CD4-positive, CD25-positive, alpha-beta regulatory T cell (primary cell): ENCODE measurements around the gene CACNB4. TPM values are rescaled to one million over a fixed set of nuclear protein-coding genes. Genes with fewer than 3 reads are reported as not detected.
"Not testable (repeated sequence)": the region's sequence is repeated elsewhere in the genome, so short reads cannot be mapped to it uniquely, and the experiment has no call there.

ENCODE experiments used
- ATAC-seq, 2 donors: fragments of 150-1000 bp; cut with Tn5 transposase; one replicate each; pipeline ENCODE4 v1.10.0; 2021; ENCODE audit warnings: low read depth in 2 of 2, moderate number of reproducible peaks in 2 of 2, moderate library complexity in 1 of 2
- DNase-seq, 3 donors: peaks; one replicate each; pipeline versions ENCODE4 v3.0.0 to v3.0.0-alpha.2; 2012 to 2022; ENCODE audit warnings: mixed read lengths in 1 of 3
- H3K27ac ChIP-seq: one replicate; pipeline ENCODE4 v1.7.0; 2013; ENCODE audit warnings: mild to moderate bottlenecking, low read length; ENCODE audit not compliant: insufficient read depth, poor library complexity, severe bottlenecking
- H3K27me3 ChIP-seq: one replicate; pipeline ENCODE4 v1.7.0; 2013; ENCODE audit warnings: low read length; ENCODE audit not compliant: control insufficient read depth, insufficient read depth
- H3K36me3 ChIP-seq: one replicate; pipeline ENCODE4 v1.7.0; 2013; ENCODE audit warnings: mild to moderate bottlenecking, low read length, moderate library complexity; ENCODE audit not compliant: control insufficient read depth, insufficient read depth
- H3K4me1 ChIP-seq: 2 replicates; pipeline ENCODE4 v1.7.0; 2013; ENCODE audit warnings: mild to moderate bottlenecking, low read length; ENCODE audit not compliant: insufficient read depth, control insufficient read depth, poor library complexity, severe bottlenecking
- H3K4me3 ChIP-seq: one replicate; pipeline ENCODE4 v1.7.0; 2013; ENCODE audit warnings: low read depth, mild to moderate bottlenecking, low read length, moderate library complexity
- H3K9me3 ChIP-seq, 2 experiments: 1 replicate in 1 of 2; 2 replicates in 1 of 2; pipeline ENCODE4 v1.7.0; 2013; ENCODE audit warnings: low read length in 2 of 2, mild to moderate bottlenecking in 1 of 2, moderate library complexity in 1 of 2; ENCODE audit not compliant: control insufficient read depth in 2 of 2
- H3K27ac Mint-ChIP-seq, 3 donors: one replicate each; pipeline ENCODE4 v1.8.0; 2020 to 2022; ENCODE audit warnings: mild to moderate bottlenecking in 3 of 3, mixed read lengths in 3 of 3, moderate library complexity in 2 of 3
- H3K27me3 Mint-ChIP-seq: one replicate; pipeline ENCODE4 v1.8.0; 2022; ENCODE audit warnings: mild to moderate bottlenecking, mixed read lengths
- H3K36me3 Mint-ChIP-seq: one replicate; pipeline ENCODE4 v1.8.0; 2020; ENCODE audit warnings: mixed read lengths
- H3K4me1 Mint-ChIP-seq, 4 donors: one replicate each; pipeline ENCODE4 v1.8.0; 2020 to 2022; ENCODE audit warnings: mixed read lengths in 4 of 4, mild to moderate bottlenecking in 1 of 4
- H3K4me3 Mint-ChIP-seq, 4 donors: one replicate each; pipeline ENCODE4 v1.8.0; 2020 to 2022; ENCODE audit warnings: mild to moderate bottlenecking in 4 of 4, mixed read lengths in 4 of 4, moderate library complexity in 3 of 4
- H3K9me3 Mint-ChIP-seq, 7 donors: one replicate each; pipeline ENCODE4 v1.8.0; 2020 to 2022; ENCODE audit warnings: mixed read lengths in 7 of 7, mild to moderate bottlenecking in 3 of 7, moderate library complexity in 2 of 7
- polyA plus RNA-seq, 4 donors: library from polyadenylated mRNA; unstranded; fragments of 300-500 nt; fragmentation: Illumina TruSeq; gene quantifications; one replicate each; pipeline ENCODE4 v1.2.3, GENCODE V29; 2021
- total RNA-seq: library from RNA; stranded (reverse); gene quantifications from one replicate; pipeline ENCODE4 v1.2.3, GENCODE V29; 2022

The CACNB4 gene
- total and polyA plus RNA-seq, 5 donors from 2014 or later, result 0.30 TPM; not detected in 4

- H3K27me3 Mint-ChIP-seq, result peaks cover 17% of the 10 kb centered on the region
- H3K9me3 Mint-ChIP-seq, H3K4me3 ChIP-seq, H3K4me1 Mint-ChIP-seq, H3K9me3 ChIP-seq, H3K4me3 Mint-ChIP-seq, H3K4me1 ChIP-seq, H3K27ac Mint-ChIP-seq, DNase-seq, H3K36me3 Mint-ChIP-seq, H3K27me3 ChIP-seq, ATAC-seq, H3K27ac ChIP-seq, H3K36me3 ChIP-seq: not testable (repeated sequence)
These were observed 95.6 kb downstream of the CACNB4 start for GRCh38 chr2:152003283-152003682.

DNA sequence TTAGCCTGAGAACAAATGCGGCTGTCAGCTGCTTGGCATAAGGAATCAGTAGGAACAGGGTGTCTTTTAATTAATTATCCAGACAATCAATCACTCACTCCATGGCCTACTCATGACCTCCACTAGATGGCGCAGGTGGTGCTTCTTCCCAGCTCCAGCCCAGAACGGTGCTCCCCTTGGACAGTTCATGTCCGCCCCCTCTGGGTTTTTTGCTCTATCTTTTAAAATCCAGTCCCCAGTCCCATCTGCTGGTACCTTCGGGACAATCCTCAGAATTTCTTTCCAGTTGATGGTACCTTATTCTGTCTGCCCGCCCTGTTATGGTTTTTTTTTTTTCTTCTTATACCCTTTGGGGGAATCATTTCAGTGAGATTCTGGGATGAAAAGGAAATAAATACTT lies 99.8 kb downstream of the CACNB4 start:
- Mint-ChIP-seq H3K27ac (no peak overlapping the region), H3K27me3 (peaks cover 28% of the 10 kb centered on the region), H3K9me3 (no peaks in the 10 kb centered on the region), H3K4me1 (no peaks in the 10 kb centered on the region), H3K36me3 (no peaks in the 10 kb centered on the region), H3K4me3 (no peak overlapping the region)
- Histone ChIP-seq H3K27me3 (no peaks in the 10 kb centered on the region), H3K4me3 (no peak overlapping the region), H3K27ac (no peak overlapping the region), H3K9me3 (no peaks in the 10 kb centered on the region), H3K36me3 (no peaks in the 10 kb centered on the region), H3K4me1 (no peaks in the 10 kb centered on the region)
- ATAC-seq, result peak; percentile 43 to 59
- peak; percentile 9 to 37 (median 9) for DNase-seq

DNA sequence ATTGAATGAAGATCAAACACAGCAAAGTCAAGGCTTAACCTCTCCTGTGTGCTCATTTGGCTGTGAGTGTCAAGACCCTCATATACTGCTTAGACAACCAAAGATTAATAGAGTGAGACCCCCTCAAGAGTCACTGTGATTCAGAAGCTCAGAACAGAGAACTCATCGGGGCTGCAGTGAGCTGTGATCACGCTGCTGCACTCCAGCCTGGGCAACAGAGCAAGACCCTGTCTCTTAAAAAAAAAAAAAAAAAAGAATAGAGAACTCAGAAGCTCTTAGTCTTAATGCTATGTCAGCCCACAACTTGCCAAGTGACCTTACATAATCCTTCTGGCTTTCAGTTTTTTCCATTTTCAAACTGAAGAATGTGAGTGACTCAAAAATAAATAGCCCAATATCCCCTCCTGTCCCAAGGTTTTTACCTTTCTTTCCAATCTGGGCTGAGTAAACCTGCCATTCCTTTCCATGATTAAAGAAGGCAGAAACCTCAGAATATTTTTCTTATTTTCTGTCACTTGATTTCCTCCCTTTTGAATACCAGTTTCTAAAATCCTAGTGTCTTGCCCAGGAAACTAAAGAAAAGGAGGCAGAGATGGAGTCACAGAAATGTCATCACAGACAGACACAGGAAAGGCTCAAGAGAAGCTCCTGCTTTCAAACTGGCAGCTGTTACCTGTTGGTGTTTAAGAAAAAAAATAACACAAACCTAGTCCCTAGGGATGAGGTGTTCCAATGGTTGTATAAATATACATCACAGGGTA lies 102.4 kb downstream of the CACNB4 start:
- H3K4me1 Mint-ChIP-seq, result no peaks in the 10 kb centered on the region
- H3K27me3 Mint-ChIP-seq, result peaks cover 28% of the 10 kb centered on the region
- Histone ChIP-seq H3K36me3 (no peaks in the 10 kb centered on the region), H3K9me3 (no peaks in the 10 kb centered on the region), H3K4me1 (no peaks in the 10 kb centered on the region), H3K27ac (no peak overlapping the region), H3K4me3 (no peak overlapping the region), H3K27me3 (no peaks in the 10 kb centered on the region)
- H3K36me3 Mint-ChIP-seq, result no peaks in the 10 kb centered on the region
- H3K4me3 Mint-ChIP-seq, result no peak overlapping the region
- H3K27ac Mint-ChIP-seq, result no peak overlapping the region
- no peak for DNase-seq
- ATAC-seq, result no peak
- H3K9me3 Mint-ChIP-seq, result no peaks in the 10 kb centered on the region

DNA sequence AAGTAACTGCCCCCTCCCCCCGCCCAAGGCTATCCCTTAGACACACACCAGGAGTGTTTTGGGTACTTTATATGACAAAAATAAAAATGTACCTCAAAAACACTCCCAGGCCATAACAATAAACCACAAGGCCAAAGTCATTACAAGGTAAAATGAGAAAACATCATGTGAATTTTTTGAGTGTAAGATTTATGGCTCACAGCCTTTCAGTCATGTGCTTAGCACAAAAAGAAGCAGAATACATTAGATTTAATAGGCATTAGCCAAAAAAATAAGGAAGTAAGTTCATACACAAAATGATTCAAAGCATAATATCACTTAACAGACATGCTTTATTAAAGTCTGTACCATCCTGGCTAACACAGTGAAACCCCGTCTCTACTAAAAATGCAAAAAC lies 103.7 kb downstream of the CACNB4 start:
- no peak overlapping the region for H3K4me3 Mint-ChIP-seq
- H3K4me3 ChIP-seq, result no peak overlapping the region
- no peaks in the 10 kb centered on the region for H3K27me3 ChIP-seq
- no peaks in the 10 kb centered on the region for H3K9me3 ChIP-seq
- ATAC-seq (no peak), DNase-seq (no peak)
- H3K27ac ChIP-seq, result no peak overlapping the region
- no peaks in the 10 kb centered on the region for H3K36me3 ChIP-seq
- H3K4me1 Mint-ChIP-seq, result no peaks in the 10 kb centered on the region
- H3K27ac Mint-ChIP-seq, result no peak overlapping the region
- no peaks in the 10 kb centered on the region for H3K36me3 Mint-ChIP-seq
- no peaks in the 10 kb centered on the region for H3K9me3 Mint-ChIP-seq
- no peaks in the 10 kb centered on the region for H3K4me1 ChIP-seq
- peaks cover 27% of the 10 kb centered on the region for H3K27me3 Mint-ChIP-seq

- ATAC-seq, H3K27ac ChIP-seq, H3K4me1 Mint-ChIP-seq, H3K9me3 Mint-ChIP-seq, H3K4me3 Mint-ChIP-seq, H3K27ac Mint-ChIP-seq, H3K4me1 ChIP-seq, H3K36me3 ChIP-seq, H3K27me3 ChIP-seq, H3K36me3 Mint-ChIP-seq, H3K9me3 ChIP-seq, H3K4me3 ChIP-seq, DNase-seq: not testable (repeated sequence)
- H3K27me3 Mint-ChIP-seq, result peaks cover 24% of the 10 kb centered on the region
These were observed 104.7 kb downstream of the CACNB4 start for GRCh38 chr2:151994178-151994577.

DNA sequence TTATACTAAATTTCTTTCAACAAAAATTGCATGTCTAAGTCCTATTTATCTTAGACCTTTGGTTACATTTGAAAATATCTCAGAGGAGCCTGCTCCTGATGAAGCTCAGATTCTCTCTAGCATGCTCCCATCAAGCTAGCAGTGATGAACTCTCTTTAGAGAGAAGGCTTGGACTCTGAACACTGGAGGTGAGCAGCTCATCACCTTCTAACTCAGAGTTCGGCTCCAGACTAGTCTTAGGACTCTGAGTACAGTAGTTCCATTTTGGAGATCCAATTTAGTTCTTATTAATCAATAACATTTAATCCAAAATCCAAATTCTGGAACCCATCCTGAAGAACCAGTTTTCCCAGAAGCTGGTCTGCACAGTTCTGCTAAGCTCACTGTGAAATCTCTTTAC lies 107.8 kb downstream of the CACNB4 start:
- Mint-ChIP-seq H3K4me1 (no peaks in the 10 kb centered on the region), H3K27me3 (peaks cover 21% of the 10 kb centered on the region), H3K4me3 (no peak overlapping the region), H3K27ac (no peak overlapping the region), H3K36me3 (no peaks in the 10 kb centered on the region), H3K9me3 (no peaks in the 10 kb centered on the region)
- DNase-seq (no peak), ATAC-seq (no peak)
- Histone ChIP-seq H3K4me1 (no peaks in the 10 kb centered on the region), H3K27me3 (peaks cover 2% of the 10 kb centered on the region), H3K27ac (no peak overlapping the region), H3K36me3 (no peaks in the 10 kb centered on the region), H3K9me3 (no peaks in the 10 kb centered on the region), H3K4me3 (no peak overlapping the region)

GRCh38 chr2:151989378-151989777 lies 109.5 kb downstream of the CACNB4 start:
- Histone ChIP-seq H3K27ac (no peak overlapping the region), H3K36me3 (no peaks in the 10 kb centered on the region), H3K4me3 (no peak overlapping the region), H3K27me3 (peaks cover 2% of the 10 kb centered on the region), H3K4me1 (no peaks in the 10 kb centered on the region), H3K9me3 (no peaks in the 10 kb centered on the region)
- peaks cover 8% of the 10 kb centered on the region for H3K27me3 Mint-ChIP-seq
- no peak overlapping the region for H3K27ac Mint-ChIP-seq
- no peak for DNase-seq
- H3K36me3 Mint-ChIP-seq, result no peaks in the 10 kb centered on the region
- no peaks in the 10 kb centered on the region for H3K4me1 Mint-ChIP-seq
- no peak overlapping the region for H3K4me3 Mint-ChIP-seq
- H3K9me3 Mint-ChIP-seq, result no peaks in the 10 kb centered on the region
- no peak for ATAC-seq

GRCh38 chr2:151987484-151987883 lies 111.4 kb downstream of the CACNB4 start:
- no peaks in the 10 kb centered on the region for H3K36me3 Mint-ChIP-seq

More at GRCh38 chr2:151987484-151987883, 111.4 kb downstream of the CACNB4 start:
- Histone ChIP-seq H3K36me3 (no peaks in the 10 kb centered on the region), H3K4me1 (no peaks in the 10 kb centered on the region), H3K9me3 (no peaks in the 10 kb centered on the region), H3K4me3 (no peak overlapping the region), H3K27ac (no peak overlapping the region), H3K27me3 (peaks cover 2% of the 10 kb centered on the region)
- Mint-ChIP-seq H3K27me3 (peaks cover 7% of the 10 kb centered on the region), H3K4me3 (no peak overlapping the region), H3K27ac (no peak overlapping the region), H3K9me3 (peaks cover 0 to 1% (median 0%) of the 10 kb centered on the region in 7 donors), H3K4me1 (no peaks in the 10 kb centered on the region)
- DNase-seq (no peak), ATAC-seq (no peak)
